ENCODE results near the gene COX10. TPM values are rescaled to one million over a fixed set of nuclear protein-coding genes. Genes with fewer than 3 reads are reported as not detected.

COX10 gene
- total RNA-seq, 1 donor from 2014 or later = 22.6 TPM

GRCh38 chr17:14198013-14198412, 128.7 kb downstream of the COX10 start:
- no peak overlapping the region for H3K4me3 ChIP-seq (ENCODE audit: low read depth, low read length)
- TF ChIP-seq CTCF (IDR thresholded peaks at IDR 0.05; ENCODE audit: insufficient read depth, low read length, poor library complexity, severe bottlenecking) = no peak
- no peaks in the 10 kb centered on the region for H3K36me3 ChIP-seq (ENCODE audit: control insufficient read depth, insufficient read depth, low read length)
- H3K27me3 ChIP-seq (ENCODE audit: control insufficient read depth, insufficient read depth, low read length) = no peaks in the 10 kb centered on the region
- DNase-seq (ENCODE audit: low read depth) = no peak

- no peak for TF ChIP-seq CTCF (IDR thresholded peaks at IDR 0.05; ENCODE audit: insufficient read depth, low read length, poor library complexity, severe bottlenecking)
- Histone ChIP-seq H3K4me3 (ENCODE audit: low read depth, low read length) (no peak overlapping the region), H3K36me3 (ENCODE audit: control insufficient read depth, insufficient read depth, low read length) (no peaks in the 10 kb centered on the region), H3K27me3 (ENCODE audit: control insufficient read depth, insufficient read depth, low read length) (no peaks in the 10 kb centered on the region)
- no peak for DNase-seq (ENCODE audit: low read depth)
Measured at GRCh38 chr17:14198575-14198974, 129.3 kb downstream of the COX10 start.

- Histone ChIP-seq H3K36me3 (ENCODE audit: control insufficient read depth, insufficient read depth, low read length) (no peaks in the 10 kb centered on the region), H3K4me3 (ENCODE audit: low read depth, low read length) (no peak overlapping the region), H3K27me3 (ENCODE audit: control insufficient read depth, insufficient read depth, low read length) (no peaks in the 10 kb centered on the region)
- no peak for TF ChIP-seq CTCF (IDR thresholded peaks at IDR 0.05; ENCODE audit: insufficient read depth, low read length, poor library complexity, severe bottlenecking)
- DNase-seq (ENCODE audit: low read depth) = no peak
Measured at GRCh38 chr17:14199601-14200000, 130.3 kb downstream of the COX10 start.

- TF ChIP-seq CTCF (IDR thresholded peaks at IDR 0.05; ENCODE audit: insufficient read depth, low read length, poor library complexity, severe bottlenecking) = no peak
- Histone ChIP-seq H3K36me3 (ENCODE audit: control insufficient read depth, insufficient read depth, low read length) (no peaks in the 10 kb centered on the region), H3K27me3 (ENCODE audit: control insufficient read depth, insufficient read depth, low read length) (no peaks in the 10 kb centered on the region), H3K4me3 (ENCODE audit: low read depth, low read length) (no peak overlapping the region)
- no peak for DNase-seq (ENCODE audit: low read depth)
Measured at GRCh38 chr17:14200354-14200753, 131.1 kb downstream of the COX10 start.

- Histone ChIP-seq H3K36me3 (ENCODE audit: control insufficient read depth, insufficient read depth, low read length) (no peaks in the 10 kb centered on the region), H3K27me3 (ENCODE audit: control insufficient read depth, insufficient read depth, low read length) (no peaks in the 10 kb centered on the region), H3K4me3 (ENCODE audit: low read depth, low read length) (no peak overlapping the region)
- no peak for TF ChIP-seq CTCF (IDR thresholded peaks at IDR 0.05; ENCODE audit: insufficient read depth, low read length, poor library complexity, severe bottlenecking)
- no peak for DNase-seq (ENCODE audit: low read depth)
Measured at GRCh38 chr17:14201021-14201987, 132.0 kb downstream of the COX10 start.

All from kidney epithelial cell (primary cell).